Hypothalamus (tissue), 51 donors: ENCODE measurements around the gene RCOR2.
"Not testable (repeated sequence)": the region's sequence is repeated elsewhere in the genome, so short reads cannot be mapped to it uniquely, and the experiment has no call there.

ENCODE experiments used
- DNase-seq, 51 donors: peaks; one replicate each; lab custom pipeline; 2025; lab: John Stamatoyannopoulos, UW

The RCOR2 gene

DNA sequence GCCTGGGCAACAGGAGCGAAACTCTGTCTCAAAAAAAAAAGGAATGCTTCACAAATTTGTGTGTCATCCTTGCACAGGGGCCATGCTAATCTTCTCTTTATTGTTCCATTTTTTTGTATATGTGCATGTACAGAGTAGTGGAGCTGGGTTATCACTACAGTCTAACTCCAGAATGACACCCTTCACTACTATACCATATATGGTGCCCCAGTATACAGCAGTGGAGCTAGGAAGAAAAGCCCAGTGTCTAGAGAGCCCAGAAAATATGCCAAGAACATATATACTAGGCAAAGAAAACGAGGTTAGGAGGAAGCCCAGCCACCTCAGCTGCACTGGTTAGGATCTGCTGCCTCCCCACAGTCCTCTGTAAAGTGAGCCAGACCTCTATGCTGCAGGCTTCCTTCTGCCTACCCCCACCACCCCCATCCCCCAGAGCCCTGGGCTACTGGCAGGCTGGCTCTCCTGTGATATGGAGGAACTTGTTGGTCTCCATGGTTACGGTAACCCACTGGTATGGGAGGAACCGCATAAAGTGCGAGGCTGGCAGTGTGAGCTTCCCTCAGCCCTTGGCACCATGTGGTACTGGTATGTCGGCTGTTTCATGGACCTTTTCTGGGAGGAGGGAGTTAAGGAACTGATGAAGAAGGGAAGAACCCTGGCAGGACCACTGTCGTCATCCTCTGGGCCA lies 34.3 kb downstream of the RCOR2 start:
- peak in 10 of 51 donors; percentile 16 to 34 (median 24) for DNase-seq

DNA sequence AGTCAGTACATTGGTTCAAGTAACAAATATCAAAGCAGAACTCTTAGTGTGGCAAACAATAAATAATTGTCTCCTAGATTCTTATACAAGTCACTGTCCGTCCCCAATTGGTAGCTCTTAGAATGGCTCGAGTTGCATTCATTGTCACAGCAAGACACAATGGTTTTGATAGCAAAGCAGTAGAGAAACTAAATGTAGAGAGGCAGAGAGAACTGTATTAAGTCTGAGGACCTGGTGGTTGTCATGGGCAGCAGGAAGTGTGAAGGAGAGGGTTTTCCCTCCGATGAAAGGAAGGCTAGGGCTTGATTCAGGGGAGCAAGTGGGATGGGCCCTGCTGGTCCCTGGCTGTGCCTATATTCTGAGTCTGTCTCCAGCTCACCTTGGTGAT lies 36.6 kb downstream of the RCOR2 start:
- DNase-seq: no peak

DNA sequence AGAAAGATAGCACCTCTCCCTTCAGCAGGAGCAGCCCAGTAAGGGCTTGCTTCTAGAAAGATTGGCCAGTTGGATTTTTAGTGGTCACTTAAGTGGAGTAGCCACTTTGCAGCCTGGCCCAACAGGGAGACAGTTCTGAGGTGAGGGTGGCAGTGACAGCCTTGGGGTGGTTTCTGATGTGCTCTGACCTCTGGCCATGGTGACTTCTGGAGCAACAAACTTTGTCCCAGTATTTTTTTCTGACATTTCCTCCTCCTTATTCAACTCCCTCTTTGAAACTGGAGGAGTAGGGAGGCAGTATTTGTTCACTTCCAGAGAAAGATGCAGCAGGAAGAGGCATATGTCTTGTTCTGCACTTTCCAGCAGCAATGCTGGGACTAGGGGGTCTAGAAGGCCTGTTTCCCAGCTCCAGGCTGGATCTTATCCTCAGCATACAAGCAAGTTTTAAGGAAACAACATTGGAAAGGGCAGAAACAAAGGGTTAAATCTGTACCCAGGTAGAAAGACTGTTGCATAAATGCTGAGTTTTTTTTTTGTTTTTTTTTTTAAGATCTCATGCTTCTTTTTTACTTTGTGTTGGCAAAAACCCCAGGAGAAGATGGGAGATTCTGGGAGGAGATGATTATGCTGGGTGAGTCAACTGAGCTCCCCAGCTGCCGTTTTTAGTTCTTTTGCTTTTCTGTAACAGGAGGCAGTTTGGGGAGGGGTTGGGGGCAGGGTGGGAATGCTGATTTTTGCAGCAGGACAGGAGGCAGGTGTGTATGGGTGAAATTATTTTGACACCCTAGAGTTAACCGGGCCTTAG lies 37.2 kb downstream of the RCOR2 start:
- peak in 1 of 51 donors; percentile 64 for DNase-seq

DNA sequence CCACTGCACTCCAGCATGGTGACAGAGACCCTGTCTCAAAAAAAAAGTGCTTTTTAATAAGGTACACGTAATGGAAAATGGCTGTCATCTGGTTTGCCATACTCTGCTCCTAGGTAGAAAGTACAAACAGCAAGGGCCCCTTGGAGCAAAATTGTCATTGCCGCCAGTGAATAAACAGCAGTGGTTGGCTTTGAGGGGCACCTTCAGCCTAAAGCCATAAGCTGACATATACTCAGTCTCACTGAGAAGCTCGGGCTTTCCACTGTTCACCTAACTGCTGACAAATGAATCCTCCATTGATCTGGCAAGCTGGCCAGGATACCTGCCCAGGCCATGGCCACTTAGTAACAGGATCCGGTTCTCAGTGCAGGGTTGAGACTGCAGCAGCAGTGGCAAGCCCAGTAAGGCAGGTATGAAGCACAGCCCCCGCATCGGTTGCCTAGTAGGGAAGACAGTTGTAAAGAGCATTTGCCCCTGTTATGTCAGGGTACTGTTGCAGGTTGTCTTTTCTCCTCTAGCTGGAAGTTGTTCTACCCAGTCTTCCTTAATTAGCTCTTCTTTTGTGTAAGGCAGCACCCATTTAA lies 39.2 kb downstream of the RCOR2 start:
- peak in 1 of 51 donors; percentile 31 for DNase-seq

DNA sequence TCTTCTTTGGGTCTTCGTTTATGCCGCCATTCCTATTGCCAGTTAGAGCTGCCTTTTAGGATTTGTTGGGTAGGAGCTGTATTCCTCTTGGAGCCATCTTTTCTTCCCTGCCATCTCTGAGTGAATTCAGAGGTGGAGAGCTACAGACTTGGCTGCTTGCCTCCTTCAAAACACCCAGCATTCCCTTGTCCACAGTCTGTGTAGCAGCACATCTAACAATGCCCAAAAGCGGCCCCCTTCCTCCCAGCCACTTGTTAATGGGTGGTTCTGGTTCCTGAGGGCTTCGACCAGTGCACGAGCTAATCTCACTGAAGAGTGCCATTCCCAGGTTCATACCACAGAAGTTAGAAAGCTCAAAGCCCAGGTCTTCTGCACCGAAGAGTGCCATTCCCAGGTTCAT lies 40.3 kb downstream of the RCOR2 start:
- peak in 1 of 51 donors; percentile 17 for DNase-seq

DNA sequence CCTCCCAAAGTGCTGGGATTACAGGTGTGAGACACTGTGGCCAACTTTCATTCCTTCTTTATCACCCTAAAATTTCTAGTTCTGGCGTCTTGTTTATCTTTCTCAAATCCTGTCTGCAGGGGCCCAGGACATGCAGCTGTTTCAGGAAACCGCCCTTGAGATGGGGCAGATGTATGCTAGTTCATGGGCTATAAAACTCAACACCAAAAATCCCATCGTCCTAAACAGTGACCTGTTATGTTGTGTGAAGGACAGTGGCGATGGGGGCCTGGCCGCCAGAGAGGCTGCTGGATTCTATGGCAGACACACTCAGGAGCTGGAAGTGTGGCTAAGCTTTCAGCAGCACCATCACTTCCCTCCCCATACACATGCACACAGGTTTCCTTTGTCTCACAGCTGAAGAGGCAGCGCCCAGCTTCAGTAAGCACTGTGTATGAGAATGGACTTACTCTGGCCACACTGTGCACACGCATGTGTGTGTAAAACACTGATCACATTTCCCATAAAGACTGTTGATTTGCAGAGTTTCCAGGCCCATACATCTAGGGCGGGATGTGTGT lies 41.4 kb downstream of the RCOR2 start:
- DNase-seq: no peak

DNA sequence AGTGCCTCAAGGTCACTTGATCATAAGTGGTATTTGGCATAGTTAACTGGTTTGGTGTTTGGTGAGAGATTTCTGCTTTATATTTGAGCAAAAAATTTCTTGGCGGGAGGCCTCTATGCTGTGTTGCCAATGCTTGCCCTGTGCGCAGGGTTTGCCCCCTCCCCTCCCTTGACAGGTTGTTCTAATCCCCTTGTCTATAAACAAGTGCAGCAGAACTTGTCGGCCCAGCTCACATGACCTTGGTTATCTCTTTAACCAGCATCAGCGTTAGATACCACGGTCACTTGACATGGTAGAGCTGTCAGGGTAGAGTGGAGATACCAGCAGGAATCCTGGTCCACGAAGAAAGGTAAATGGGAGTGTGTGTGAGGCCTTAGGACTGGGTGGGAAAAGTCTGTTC lies 42.5 kb downstream of the RCOR2 start:
- no peak for DNase-seq

DNA sequence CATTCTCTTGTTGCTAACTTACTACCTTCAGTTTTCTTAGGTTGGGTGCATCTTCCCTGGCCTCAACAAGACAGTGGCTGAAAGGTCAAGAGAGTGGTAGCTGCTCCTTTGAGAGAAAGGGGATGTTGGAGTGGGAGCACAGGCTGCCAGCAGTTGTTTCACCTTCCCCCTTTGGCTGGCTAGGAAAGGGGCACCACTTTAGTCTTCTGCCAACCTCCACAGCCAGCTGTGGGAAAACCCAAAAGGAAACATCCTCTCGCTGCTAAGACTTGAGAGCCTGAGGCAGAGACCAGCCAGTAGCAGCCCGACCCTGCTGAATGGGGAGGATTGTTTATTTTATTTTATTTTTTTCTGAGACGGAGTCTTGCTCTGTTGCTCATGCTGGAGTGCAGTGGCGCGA lies 43.7 kb downstream of the RCOR2 start:
- DNase-seq: no peak

DNA sequence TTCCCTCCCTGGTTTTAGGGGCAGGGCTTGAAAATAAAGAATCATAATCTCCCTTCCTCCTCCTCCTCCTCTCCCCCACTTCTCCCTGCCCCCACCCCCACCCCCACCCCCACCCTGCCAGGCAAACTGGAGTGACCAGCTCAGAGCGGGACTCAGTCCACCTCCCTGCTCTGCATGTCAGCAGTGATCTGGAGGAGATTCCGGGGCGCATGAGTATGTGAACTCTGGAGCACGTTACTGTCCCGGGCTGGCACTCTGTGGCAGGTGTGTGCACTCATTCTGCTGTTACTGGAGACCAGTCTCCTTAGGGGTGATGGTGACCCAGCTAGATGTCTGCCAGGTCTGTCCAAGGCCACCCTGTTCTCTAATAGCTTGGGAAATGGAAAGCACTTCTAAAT lies 44.2 kb downstream of the RCOR2 start:
- no peak for DNase-seq

DNA sequence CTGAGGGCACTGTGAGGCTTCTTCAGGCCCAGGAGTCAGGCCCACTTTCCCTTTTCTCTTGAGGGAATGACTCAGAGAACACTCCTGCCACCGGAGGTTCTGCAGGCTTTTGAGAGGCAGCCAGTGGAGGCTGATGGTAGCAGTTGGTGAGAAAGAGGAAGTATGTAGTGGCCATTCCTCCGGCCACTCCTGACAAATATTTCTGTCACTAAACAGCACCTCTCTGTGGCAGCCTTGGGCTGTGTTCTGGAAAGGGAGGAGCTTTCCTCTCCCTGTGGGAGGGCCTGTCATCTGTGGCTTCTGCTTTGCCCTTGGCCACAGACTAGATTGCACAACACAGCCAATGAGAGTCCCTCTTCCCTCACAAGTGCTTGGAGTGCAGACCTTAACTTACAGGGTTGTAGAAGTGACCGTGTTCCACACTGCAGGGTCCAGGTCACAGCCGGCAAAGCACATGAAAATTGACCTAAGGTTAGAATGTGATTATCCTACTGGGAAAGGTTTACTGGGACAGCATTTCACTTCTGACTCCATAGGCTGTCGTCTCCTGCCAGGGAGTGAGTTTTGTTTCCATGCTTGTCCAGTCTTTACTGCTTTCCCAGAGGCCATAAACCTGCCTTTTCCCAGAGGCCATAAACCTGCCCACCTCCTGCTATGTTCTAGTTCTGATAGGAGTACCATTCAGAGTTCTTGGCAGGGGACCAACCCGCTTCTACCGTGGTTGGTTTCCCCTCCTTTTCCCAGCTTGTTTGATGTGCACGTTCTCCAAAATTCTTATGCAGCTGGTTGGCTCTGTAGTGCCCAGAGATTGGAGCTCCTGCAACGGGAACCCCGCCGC lies 44.8 kb downstream of the RCOR2 start:
- DNase-seq: peak in 40 of 51 donors; percentile 16 to 89 (median 70)

DNA sequence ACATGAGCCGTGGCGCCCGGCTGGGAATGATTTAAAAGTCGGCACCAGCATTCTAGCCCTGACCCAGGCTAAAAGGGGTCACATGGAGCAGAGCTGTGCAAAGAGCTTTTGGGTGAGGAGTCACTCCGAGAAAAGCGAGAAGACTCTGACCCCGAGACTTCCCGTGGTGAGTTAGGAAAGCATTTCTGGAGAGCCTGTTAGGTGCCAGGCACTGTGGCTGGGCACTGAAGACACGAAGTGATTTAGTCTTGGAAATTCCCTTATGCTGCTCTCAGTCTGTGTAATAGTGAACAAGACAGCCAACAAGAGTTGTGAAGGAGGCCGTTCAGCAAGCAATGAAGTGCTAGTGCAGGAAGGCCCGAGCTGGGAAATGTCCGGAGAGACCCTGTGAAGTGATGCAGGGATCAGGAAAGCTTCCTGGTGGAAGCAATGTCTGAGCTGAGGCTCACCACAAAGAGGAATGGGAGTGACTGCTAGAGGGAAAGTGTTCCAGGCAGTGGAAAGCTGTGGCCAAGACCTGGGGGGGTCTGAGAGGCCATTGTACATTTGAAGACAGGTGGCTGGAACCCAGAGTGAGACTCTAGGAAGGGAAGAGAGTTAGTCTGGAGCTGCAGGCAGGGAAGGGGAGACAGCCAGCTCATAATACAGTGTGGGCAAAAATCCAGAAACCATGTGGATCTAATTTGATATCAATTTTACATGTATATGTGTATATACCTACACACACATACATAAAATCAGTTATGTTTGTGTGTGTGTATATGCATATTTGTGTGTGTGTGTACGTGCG lies 46.4 kb downstream of the RCOR2 start:
- no peak for DNase-seq

DNA sequence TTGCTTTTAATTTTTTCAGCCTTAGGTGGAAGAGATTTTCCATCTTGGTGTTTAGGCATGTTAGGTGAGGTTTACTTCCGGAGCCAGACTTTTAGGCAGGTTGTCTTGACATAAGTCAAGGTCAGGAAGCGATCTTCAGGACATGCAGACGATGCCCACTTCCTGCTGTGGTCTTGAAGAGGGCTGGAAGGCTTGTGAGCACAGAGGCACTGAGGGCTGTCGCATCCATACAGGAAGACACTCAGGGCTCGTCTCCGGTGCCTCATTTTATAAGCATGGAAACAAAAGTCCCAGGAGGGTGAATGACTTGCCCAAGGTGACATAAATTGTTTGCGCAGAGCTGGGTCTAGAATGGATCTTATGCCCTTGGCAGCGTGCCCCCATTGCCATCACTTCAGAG lies 47.3 kb downstream of the RCOR2 start:
- no peak for DNase-seq

DNA sequence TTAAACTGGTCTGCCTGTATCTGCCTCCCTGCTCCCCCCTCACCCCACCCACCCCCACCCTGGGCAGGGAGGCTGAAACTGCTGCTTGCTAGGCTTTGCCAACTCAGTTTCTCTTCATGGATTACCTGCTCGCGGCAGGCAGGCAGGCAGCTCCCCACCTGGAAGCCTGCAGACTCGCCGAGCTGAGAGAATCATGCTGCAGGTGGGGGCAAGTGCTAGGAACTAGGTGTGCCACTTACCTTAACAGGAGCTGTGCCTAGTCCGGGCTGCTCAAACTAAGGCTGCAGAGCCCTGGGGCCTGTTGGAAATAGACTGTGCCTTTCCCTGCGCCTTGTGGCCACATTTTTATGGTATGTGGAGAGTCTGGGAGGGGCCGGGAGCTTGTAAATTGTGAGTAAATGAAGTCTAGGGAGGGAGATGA lies 47.8 kb downstream of the RCOR2 start:
- DNase-seq: no peak

DNA sequence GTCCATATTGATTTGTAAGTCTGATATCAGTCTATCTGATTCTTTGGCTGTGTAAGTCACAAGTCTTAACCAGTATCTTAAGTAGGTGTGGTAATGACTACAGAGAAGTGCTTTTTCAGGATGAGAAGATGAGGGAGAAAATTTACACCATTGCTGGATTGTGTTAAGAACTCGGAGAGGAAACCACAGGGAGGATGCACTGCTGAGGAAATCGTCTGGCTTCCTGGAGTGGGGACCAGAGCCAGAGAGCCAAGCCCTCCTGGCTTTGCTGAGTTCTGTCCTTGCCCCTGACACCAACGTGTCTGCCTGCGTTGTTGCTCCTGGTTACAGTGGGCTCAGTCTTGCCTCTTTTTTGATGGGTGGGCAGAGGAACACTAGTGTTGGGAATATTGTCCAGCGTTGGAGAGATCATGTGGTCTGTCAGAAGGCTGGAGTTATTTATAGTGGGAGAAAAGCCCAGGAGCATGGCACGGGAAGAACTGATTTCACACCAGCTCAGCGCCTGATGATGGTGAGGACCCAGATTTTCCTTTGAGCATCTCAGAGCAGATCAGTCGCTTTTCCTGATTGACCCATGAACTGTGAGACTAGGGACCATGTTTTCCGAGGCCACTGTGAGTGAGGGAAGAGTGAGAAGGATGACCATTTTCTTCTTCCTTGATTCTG lies 48.4 kb downstream of the RCOR2 start:
- DNase-seq: no peak

DNA sequence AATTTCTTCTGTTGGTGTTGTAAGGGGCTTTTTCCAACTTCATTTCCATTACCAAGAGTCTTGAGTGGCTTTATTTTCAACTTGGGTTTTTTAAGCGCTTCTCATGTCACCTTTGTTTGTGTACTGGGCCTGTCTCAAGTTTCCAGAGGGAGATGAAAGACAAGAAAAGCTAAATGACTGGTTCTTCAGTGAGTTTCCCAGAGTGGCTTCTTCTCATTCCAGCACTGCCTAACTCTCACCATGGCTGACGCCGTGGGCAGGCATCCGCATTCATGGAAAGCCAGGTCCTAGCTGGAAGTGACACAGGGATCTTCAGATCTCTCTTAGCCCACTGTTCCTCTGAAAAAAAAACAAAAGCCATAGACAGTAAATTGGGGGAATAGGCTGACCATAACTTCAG lies 49.5 kb downstream of the RCOR2 start:
- DNase-seq: no peak

DNA sequence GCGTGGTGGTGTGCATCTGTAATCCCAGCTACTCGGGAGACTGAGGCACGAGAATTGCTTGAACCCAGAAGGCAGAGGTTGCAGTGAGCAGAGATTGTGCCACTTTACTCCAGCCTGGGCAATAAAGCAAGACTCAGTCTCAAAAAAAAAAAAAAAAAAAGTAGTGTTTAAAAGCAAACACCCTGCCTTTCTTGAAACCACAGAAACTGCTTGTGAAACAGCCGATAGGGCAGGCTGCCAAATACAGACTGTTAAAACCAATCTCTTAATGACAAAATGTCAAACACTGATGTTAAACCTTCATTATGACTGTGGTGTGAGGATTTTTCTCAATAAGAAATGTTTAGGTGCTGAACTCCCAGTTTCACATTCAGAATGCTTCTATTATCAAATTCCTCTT lies 50.8 kb downstream of the RCOR2 start:
- no peak for DNase-seq

DNA sequence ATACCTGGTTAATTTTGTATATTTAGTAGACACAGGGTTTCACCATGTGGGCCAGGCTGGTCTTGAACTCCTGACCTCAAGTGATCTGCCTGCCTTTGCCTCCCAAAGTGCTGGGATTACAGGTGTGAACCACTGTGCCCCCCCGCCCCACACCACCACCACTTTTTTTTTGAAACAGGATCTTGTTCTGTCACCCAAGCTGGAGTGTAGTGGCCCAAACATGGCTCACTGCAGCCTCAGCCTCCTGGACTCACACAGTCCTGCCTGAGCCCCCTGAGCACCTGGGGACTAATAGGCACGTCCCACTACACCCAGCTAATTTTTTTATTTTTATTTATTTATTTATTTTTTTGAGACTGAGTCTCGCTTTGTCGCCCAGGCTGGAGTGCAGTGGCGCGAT lies 53.3 kb downstream of the RCOR2 start:
- not testable (repeated sequence) for DNase-seq

DNA sequence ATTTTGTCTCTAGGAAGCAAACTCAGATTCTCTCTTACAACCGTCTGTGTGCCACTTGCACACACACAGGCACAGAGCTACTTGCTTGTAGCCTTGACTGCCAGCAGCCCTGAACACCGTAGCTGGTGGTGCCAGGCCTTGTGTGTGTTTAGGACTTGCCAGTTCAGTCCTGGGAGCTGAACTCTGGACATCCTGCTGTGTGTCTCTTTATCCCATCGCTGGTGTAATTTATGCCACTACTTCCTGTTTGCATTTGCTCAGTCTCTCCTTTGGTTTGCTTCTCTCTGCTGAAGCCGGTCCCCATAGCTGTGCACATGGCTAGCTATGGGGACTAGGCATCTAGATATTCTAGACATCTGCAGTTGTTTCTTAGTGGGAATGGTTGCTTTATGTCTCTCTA lies 54.0 kb downstream of the RCOR2 start:
- DNase-seq: peak in 1 of 51 donors; percentile 24
